GM21367 (cell line): Measurements from ENCODE around the gene PNPLA7.
A peak's percentile ranks its signal among the peaks of the same experiment; 100 is the strongest.
"Not testable (repeated sequence)": the region's sequence is repeated elsewhere in the genome, so short reads cannot be mapped to it uniquely, and the experiment has no call there.

Experiments
- ATAC-seq: cut with Tn5 transposase; IDR thresholded peaks from one replicate; pipeline ENCODE4 v1.9.1; 2021; ENCODE audit not compliant: unreplicated experiment

PNPLA7 gene

DNA sequence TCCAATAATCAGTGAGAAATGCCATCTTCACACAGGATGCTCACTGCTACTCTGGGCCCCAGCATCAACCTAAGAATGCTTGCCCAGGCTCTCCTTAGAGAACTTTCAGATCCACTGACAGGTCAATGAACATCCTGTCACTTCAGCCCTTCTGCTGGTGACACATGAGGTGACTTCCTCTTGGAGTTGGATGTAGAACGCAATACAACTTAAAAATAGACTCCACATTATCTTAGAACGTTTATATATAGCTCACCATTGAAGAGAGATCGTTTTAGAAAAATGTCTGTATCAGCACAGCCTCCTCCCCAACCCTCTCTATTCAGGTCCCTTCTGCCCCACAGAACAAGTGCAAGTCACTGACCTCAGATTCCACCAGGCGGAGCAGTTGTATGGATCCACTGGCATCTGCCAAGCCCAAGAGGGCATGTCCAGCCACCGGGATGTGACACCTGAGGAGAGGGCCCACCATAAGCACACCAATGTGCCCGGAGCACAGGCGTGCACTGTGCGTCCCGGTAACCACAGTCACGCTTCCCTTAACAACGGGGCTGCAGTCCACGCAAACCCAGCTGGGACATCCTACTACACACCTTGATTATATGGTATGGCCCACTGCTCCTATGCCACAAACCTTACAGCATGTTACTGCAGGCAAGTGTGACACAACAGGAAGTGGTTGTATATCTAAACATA lies 25.7 kb upstream of the PNPLA7 start:
- ATAC-seq: no peak

DNA sequence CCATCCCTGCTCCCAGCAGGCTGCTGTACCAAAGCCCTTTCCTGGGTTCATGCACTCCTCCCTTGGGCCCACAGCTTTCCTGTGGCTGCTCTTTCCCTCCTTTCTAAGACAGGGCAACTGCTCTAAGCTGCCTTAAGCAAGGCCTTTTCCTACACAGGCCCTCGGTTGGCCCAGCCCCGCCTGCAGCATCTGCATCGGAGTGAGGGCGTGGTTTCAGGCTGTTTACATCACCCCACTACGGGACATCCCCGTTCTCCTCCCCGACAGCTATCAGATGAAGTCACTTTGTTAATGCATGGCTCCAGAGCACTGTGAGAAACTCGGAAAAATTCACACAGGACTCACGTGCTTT lies 25.1 kb upstream of the PNPLA7 start:
- no peak for ATAC-seq

DNA sequence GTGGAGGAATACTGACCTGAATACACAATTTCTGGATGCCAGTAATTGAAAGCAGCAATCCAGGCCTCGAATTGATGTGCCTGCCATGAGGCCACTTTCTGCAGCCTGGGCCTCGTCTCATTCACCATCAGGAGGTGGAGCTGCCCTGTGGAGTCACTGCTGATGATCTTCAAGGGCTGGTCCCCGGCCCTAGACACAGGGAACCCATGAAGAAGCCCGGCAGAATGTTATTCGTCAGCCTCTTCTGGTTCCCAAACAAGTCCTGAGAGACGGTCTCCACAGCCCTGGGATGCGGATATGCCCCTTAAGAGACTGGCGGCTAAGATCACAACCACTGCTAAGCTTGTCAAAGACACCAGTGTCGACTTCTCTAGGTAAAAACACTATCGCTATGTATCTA lies 24.0 kb upstream of the PNPLA7 start:
- no peak for ATAC-seq

DNA sequence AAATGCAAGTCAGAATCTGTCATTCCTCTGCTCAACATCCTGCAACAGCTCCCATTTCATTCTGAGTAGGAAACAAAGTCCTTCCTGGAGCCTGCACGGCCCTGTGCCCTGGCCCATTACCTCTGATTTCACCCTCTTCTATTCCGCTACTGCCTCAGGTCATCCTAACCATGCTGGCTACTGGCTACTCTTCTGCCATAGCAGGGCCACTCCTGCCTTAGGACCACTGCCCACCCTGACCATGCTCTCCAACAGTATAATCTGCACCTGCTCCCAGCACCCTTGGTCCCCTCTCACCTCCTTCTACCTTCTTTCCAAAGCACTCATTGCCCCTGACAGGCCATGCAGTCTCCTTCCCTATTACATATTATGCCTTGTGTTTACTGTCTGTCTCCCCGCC lies 20.4 kb upstream of the PNPLA7 start:
- ATAC-seq: no peak

DNA sequence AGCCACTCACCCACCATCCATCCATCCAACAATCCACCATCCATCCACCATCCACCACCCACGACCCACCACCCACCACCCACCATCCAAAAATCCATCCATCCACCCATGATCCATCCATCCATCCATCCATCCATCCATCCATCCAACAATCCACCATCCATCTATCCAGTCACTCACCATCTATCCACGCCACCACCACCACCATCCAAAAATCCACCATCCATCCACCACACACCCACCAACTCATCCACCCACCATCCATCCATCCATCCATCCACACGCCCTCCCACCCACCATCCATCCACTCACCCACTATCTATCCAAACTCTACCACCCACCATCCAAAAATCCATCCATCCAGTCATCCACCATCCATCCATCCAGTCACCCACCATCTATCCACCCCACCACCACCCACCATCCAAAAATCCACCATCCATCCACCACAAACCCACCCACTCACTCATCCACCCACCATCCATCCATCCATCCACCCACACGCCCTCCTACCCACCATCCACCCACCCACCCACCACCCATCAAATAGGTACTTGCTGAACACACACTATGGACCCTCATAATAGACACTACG lies 19.5 kb upstream of the PNPLA7 start:
- no peak for ATAC-seq

DNA sequence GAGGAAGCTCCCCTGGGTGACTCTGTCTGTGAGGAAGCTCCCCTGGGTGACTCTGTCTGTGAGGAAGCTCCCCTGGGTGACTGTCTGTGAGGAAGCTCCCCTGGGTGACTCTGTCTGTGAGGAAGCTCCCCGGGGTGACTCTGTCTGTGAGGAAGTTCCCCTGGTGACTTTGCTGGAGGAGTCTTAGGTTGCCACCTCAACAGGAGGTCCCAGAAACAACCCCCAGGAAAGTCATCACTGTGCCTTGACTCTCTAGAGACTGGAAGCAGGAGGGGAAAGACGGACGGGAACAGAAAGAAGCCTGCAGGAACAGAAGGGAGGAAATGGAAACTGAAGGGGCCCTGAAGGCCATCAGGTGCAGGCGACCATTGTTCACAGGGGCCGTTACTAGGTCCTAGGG lies 18.2 kb upstream of the PNPLA7 start:
- not testable (repeated sequence) for ATAC-seq

DNA sequence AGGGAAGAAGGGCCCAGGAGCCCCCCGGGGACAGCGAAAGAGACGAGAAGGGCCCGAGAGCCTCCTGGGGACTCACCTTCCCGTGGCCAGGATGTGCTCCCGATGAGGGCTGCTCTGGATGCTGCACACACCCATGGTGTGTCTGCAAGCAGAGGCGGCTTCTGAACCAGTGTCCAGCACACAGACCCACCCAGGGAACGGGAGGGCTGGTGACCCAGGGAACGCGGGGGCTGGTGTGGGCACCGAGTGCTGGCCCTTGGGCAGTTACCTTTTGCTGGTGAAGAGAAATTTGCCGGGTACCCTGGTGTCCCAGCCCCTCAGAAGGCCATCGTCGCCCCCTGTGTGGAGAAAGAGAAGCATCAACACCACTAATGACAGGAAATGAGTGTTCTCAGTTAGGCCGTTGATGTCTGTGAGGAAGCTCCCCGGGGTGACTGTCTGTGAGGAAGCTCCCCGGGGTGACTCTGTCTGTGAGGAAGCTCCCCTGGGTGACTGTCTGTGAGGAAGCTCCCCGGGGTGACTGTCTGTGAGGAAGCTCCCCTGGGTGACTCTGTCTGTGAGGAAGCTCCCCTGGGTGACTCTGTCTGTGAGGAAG lies 14.7 kb upstream of the PNPLA7 start:
- ATAC-seq: no peak

DNA sequence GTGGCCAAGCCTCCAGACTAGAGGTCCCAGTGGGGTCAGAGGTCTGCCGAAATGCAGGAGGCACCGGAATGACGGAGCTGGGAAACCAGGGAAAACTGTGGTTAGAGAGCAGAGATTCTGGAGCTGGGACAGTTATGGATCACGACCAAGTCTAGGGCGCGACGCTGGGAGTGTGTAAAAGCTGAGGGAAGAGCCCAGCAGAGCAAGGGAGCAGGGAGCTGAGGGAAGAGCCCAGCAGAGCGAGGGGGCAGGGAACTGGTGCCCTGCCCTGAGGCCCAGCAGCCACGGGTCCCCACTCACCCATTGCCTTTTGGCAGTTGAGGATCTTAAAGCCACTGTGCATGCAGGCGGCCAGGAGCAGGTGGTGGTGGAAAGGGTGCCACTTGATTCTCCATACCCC lies 13.9 kb upstream of the PNPLA7 start:
- ATAC-seq: no peak

DNA sequence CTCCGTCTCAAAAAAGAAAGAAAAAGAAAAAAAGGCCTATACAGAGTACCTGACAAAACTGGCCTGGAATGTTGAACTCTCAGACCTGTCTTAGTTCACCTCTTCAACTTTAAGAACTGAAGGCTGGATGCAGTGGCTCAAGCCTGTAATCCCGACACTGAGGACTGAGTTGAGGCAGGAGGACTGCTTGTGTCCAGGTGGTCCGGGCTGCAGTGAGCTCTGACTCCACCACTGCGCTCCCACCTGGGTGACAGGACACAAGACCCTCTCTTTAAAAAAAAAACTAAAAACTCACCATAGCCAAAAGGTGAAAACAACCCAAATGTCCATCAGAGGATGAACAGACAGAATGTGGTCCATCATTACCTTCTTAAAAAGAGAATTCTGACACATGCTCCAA lies 7.9 kb upstream of the PNPLA7 start:
- no peak for ATAC-seq

DNA sequence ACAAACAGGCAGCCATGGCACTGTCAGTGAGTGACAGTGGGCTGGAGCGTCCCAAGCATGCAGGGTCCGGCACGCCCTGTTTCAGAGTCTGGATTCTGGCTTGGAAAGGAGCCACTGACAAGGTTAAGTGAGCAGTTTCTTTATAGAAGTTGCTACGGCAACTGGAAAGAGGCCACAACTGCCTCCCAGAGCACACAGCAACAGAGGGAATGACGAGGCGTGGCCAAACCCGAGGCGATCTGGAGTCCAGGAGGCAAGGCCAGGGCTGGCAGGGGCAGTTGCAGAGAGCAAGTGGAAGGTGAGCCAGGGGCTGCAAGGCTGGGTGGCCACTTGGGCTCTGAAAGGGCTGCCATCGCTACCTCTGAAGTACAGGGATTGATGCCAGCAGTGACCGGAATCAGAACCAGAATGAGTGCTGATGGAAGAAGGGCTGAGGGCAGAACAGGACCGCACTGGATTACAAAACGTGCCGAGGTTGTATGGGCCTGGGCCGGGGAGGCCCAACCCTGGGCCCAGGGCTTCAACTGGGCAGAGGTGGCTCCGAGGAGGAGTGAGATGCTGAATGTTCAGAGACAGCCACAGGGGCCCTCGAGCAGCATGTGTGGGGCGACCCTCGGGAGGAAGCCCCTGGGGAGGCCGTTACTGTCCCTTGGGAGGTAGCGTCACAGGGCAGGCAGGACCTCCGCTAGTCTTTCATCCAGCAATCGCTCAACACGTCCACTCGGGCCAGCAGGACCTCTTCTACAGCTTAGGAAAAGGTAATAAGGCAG lies 6.1 kb upstream of the PNPLA7 start:
- ATAC-seq: no peak

DNA sequence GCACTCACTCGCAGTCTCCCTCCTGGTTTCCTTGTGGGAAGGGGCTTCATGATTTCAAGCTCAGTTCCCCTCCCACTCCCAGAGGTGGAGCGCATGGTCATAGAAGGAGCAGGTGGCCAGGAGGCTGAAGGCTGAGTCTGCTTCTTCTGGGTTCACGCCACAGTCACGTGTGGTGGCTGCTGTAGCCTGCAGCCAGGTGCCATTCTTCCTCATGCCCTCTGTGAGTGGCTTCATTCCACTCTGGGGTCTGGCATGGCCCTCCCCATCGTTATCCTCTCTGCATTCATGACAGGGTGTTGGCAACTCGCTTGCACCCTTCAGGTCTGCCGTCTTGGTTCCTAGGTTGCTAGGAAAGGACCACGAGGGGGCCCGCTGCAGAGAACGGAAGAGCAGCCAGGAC lies 5.0 kb upstream of the PNPLA7 start:
- ATAC-seq: no peak

DNA sequence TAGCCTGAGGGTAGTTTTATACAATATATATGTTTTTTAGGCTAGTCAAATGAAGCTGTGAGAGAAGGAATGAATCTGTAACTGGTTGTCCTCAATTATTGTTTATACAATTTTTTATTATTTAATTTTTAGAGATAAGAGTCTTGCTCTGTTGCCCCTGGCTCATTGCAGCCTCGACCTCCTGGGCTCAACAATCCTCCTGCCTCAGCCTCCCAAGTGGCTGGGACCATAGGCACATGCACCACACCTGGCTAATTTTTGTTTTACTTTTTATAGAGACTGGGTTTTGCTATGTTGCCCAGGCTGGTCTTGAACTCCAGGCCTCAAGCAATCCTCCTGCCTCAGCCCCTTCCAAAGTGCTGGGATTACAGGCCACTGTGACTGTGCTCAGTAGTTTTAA lies 4.1 kb upstream of the PNPLA7 start:
- no peak for ATAC-seq

DNA sequence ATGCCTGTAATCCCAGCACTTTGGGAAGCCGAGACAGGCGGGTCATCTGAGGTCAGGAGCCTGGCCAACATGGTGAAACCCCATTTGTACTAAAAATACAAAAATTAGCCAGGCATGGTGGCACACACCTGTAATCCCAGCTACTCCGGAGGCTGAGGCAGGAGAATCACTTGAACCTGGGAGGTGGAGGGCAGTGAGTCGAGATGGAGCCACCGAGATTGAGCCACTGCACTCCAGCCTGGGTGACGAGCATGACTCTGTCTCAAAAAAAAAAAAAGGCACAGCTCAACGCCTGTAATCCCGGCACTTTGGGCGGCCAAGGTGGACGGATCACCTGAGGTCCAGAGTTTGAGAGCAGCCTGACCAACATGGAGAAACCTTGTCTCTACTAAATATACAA lies 3.5 kb upstream of the PNPLA7 start:
- not testable (repeated sequence) for ATAC-seq

DNA sequence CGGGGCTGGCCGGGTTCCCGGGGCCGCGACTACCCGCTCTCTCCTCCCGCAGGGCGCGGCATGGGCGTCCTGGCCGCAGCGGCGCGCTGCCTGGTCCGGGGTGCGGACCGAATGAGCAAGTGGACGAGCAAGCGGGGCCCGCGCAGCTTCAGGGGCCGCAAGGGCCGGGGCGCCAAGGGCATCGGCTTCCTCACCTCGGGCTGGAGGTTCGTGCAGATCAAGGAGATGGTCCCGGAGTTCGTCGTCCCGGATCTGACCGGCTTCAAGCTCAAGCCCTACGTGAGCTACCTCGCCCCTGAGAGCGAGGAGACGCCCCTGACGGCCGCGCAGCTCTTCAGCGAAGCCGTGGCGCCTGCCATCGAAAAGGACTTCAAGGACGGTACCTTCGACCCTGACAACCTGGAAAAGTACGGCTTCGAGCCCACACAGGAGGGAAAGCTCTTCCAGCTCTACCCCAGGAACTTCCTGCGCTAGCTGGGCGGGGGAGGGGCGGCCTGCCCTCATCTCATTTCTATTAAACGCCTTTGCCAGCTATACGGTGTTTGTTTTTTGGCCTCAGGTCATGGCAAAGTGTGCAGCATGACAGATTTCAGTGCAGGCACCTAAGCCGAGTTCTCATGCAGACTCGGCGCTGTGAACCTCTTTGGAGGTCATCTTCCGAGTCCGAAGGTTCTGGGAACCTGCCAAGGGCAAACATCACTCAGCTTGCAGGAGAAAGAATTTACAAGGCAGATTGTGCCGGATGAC lies 2.0 kb upstream of the PNPLA7 start:
- ATAC-seq: peak; percentile 7

DNA sequence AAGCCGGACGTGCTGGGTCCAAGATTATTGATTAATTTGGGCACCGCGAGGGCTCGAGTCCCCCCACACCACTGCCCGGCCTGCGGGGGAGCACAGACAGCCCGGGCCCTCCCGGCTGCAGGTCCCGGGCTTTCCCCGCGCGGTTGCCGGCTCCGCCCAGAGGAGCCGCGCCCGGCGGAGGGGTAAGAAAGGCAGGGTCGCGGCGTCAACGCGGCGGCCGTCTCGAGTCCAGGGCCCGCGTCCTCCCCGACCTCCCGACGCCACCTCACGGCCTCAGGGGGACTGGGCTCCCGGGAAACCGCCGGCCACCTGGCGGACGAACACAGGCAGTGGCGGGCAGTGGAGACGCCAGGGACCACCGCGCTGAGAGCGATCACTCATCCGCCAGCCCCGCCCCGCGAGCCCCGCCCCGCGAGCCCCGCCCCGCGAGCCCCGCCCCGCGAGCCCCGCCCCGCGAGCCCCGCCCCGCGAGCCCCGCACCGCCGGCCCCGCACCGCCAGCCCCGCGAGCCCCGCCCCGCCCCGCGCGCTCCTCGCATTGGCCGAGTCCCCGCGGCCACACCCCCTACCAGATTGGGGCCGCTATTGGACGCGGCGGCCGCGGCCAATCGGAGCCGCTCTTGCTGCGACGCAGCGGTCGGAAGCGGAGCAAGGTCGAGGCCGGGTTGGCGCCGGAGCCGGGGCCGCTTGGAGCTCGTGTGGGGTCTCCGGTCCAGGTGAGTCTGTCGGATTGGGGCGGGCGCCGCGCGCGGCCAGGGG lies 1.2 kb upstream of the PNPLA7 start, which contains the start of gene MRPL41:
Gene MRPL41, plus strand, starts transcription at position 616 of the 758 bp plus-strand sequence. CDS start 203 bp downstream, outside the sequence.
- ATAC-seq: peak; percentile 66

DNA sequence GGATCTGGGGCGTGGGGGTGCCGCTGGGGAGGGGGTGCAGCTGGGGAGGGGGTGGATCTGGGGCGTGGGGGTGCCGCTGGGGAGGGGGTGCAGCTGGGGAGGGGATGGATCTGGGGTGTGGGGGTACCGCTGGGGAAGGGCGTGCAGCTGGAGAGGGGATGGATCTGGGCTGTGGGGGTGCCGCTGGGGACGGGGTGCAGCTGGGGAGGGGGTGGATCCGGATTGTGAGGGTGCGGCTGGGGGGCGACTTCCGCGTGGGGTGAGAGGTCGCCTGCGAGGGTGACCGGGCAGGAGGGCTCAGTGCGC lies 709 bp upstream of the PNPLA7 start:
- ATAC-seq: not testable (repeated sequence)

DNA sequence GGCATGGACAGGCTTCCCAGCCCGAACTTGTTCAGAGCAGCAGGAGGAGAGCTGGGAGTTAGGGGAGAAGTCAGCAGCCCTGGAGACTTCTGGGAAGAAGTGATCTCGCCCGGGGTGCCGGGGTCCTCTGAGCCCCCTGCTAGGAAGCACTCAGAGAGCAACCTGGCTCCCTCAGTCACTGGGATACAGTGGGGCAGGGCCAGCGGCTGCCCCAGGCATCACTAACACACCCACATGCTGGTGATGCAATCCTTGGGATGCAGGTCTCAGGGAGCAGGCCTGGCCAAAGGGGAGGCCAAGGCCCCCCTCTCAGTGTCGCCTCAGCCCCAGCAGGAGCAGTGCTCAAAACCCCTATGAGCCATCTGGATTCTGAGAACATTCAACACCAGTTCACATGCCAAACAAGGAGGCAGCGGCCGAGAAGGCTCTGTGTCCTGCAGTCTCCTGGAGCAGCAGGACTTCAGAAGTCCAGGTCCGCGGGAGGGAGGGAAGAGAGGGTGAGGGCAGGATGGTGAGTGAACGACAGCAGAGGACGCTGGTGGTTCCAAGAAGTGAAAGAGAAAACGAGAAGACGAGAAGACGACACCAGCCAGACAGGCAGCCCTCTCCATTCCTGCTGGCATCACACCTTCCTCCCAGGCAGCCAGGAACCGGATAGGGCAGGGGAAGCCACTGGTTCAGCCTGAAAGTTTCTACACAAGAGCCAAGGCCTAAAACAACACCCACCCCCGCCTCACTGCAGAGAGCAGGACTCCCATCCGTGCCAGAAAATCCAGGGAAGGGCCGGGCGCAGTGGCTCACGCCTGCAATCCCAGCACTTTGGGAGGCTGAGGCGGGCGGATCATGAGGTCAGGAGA lies 2.3 kb downstream of the PNPLA7 start:
- ATAC-seq: no peak

DNA sequence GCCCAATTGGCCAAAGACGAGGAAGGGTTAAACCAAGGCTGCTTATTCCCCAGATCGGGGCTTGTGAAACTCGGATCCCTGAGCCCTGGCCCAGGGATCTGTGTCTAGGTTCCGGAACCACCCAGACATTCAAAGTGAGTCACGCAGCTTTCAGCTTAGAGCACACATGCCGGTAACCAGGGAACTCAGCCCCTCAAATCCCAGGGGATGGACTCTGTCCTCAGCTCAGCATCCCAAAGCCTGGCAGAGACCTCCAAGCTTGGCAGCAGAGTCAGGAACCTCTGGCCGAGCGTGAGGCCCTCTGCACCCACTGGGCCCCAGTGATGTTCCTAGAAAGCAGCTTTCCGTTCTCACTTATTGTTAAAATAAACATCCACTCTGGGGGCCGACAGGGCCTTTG lies 5.1 kb downstream of the PNPLA7 start:
- no peak for ATAC-seq

DNA sequence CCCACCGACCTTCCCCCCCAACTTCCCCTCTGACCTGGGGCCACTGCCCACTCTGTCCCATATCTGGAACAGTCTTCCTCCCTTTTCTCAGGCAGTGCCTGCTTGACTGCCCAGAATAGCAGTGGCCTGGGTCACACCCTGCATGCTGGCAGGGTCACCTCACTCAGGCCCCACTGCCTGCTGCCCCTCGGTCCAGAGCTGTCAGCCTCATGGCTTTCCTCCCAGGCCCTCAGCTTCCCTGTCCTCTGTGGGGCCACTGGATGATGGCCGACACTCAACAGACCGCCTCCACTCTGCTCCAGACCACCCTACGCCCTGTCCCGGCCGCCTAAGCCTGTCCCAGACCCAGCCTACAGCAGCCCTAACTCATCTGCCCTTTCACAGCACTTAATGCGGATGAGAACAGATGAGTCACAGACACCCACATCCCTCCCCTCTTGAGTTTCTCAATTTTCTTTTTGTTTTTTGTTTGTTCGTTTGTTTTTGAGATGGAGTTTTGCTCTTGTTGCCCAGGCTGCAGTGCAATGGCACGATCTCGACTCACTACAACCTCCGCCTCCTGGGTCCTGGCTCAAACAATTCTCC lies 5.9 kb downstream of the PNPLA7 start:
- no peak for ATAC-seq
